Thyroid gland (tissue), 4 donors: ENCODE data around the gene ZIC5. TPM values are rescaled to one million over a fixed set of nuclear protein-coding genes. Genes with fewer than 3 reads are reported as not detected.

Source experiments
- DNase-seq, 2 donors: peaks; one replicate each; pipeline ENCODE4 v3.0.0-alpha.2; 2019
- H3K27ac ChIP-seq, 3 donors: fragments of 200-600 bp; sonication (generic); 1 replicate in 2 of 3; 2 replicates in 1 of 3; pipeline ENCODE4 v1.5.1; 2016 to 2019; ENCODE audit warnings: mild to moderate bottlenecking in 1 of 3, moderate library complexity in 1 of 3
- H3K27me3 ChIP-seq: fragments of 200-600 bp; sonication (generic); one replicate; pipeline ENCODE4 v1.5.1; 2019
- H3K36me3 ChIP-seq, 2 donors: fragments of 200-600 bp; sonication (generic); one replicate each; pipeline ENCODE4 v1.5.1; 2016 to 2019
- H3K4me1 ChIP-seq, 2 donors: fragments of 200-600 bp; sonication (generic); one replicate each; pipeline ENCODE4 v1.5.1; 2017 to 2019
- H3K4me3 ChIP-seq, 3 donors: fragments of 200-600 bp; sonication (generic); replicated peaks in 1 of 3; 1 replicate in 2 of 3; 2 replicates in 1 of 3; pipeline ENCODE4 v1.5.1; 2016; ENCODE audit warnings: mild to moderate bottlenecking in 1 of 3
- H3K9me3 ChIP-seq: fragments of 200-600 bp; sonication (generic); one replicate; pipeline ENCODE4 v1.5.1; 2017
- CTCF ChIP-seq, 6 experiments: fragments of 200-600 bp in 3 of 6; fragments of 450-650 bp in 3 of 6; sonication (generic) in 3 of 6; IDR thresholded peaks; one replicate each; pipeline ENCODE4 v1.5.1; 2016 to 2019; ENCODE audit warnings: antibody characterized with exemption in 6 of 6, mild to moderate bottlenecking in 2 of 6, inconsistent platforms in 1 of 6, moderate library complexity in 1 of 6
- POLR2A ChIP-seq, 2 donors: fragments of 450-650 bp; IDR thresholded peaks; one replicate each; pipeline ENCODE4 v1.6.1; 2017; ENCODE audit warnings: antibody characterized with exemption in 2 of 2, mild to moderate bottlenecking in 2 of 2, moderate library complexity in 1 of 2
- WGBS, 2 donors: methylation state at CpG; one replicate each; pipeline ENCODE4 v1.1.5; 2017; 5-methylcytosine and 5-hydroxymethylcytosine counted together
- intact Hi-C: fragments of 100-400 bp; cut with DNase I; formaldehyde crosslinking; loops from one replicate; pipeline ENCODE4 v1.15.1; 2023
- total RNA-seq, 4 donors: library from RNA; depleted of rRNA; stranded (reverse); fragments of >200 nt; gene quantifications; one replicate each; pipeline ENCODE4 v1.2.3, GENCODE V29; 2016

ZIC5 gene
- total RNA-seq, 4 donors from 2014 or later, result not detected

DNA sequence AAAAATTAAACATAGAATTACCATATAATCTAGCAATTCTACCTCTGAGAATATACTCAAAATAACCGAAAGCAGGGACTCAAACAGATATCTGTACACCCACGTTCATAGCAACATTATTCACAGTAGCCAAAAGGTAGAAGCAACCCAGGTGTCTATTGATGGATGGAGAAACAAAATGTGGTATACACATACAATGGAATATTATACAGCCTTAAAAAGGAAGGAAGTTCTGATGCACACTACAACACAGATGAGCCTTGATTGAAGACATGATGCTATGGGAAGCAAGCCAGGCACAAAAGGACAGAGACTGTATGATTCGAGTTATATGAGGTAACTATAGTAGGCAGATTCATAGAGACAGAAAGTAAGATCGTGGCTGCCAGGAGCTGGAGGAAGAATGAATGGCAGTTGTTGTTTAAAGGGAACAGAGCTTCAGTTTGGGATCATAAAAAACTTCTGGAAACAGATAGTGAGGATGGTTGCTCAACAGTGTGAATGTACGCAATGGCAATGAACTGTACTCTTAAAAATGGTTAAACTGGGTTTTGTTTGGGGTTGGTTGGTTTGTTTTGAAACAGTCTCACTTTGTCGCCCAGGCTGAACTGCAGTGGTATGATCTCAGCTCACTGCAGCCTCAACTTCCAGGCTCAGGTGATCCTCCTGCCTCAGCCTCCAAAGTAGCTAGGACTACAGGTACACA is 47.5 kb downstream of the ZIC5 start:
- H3K27me3 ChIP-seq, result no peaks in the 10 kb centered on the region
- WGBS, 2 donors, result 94 to 95% methylated on average over 6 of the region's 6 CpGs
- no peak overlapping the region for H3K4me3 ChIP-seq
- no peaks in the 10 kb centered on the region for H3K36me3 ChIP-seq
- H3K9me3 ChIP-seq, result no peaks in the 10 kb centered on the region
- no peak overlapping the region for H3K27ac ChIP-seq
- TF ChIP-seq CTCF (IDR thresholded peaks at IDR 0.05) (no peak), POLR2A (IDR thresholded peaks at IDR 0.05) (no peak)
- H3K4me1 ChIP-seq, result peaks cover 0 to 5% of the 10 kb centered on the region in 2 donors
- DNase-seq, result no peak
- intact Hi-C loops, result no loop called here

- 78 to 84% methylated on average over 18 to 19 of the region's 20 CpGs for WGBS, 2 donors
- H3K27me3 ChIP-seq, result no peaks in the 10 kb centered on the region
- DNase-seq, result no peak
- H3K4me1 ChIP-seq, result peaks cover 0 to 5% of the 10 kb centered on the region in 2 donors
- H3K9me3 ChIP-seq, result no peaks in the 10 kb centered on the region
- intact Hi-C loops, result no loop called here
- TF ChIP-seq POLR2A (IDR thresholded peaks at IDR 0.05) (no peak), CTCF (IDR thresholded peaks at IDR 0.05) (no peak)
- H3K4me3 ChIP-seq, result no peak overlapping the region
- no peaks in the 10 kb centered on the region for H3K36me3 ChIP-seq
- no peak overlapping the region for H3K27ac ChIP-seq
Observed at GRCh38 chr13:99922631-99923404, 48.7 kb downstream of the ZIC5 start.

DNA sequence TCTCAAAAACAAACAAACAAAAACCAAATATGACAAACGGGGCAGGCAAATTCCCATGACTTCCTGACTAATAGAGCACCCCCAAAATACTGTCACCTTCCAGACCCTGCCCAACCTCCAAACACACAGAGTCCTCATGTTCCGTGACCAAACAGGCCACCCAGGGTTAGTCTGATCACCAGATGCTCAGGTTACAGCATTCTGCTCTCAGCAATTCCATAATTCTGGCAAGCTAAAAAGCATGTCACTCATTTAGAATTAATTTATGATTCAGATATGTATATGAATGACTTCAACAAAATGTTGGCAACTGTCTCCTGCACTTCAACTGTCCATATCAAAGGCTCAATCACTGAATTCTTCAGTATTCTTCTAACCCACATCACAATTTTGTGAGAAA is 52.4 kb downstream of the ZIC5 start:
- no peaks in the 10 kb centered on the region for H3K36me3 ChIP-seq
- H3K27ac ChIP-seq, result no peak overlapping the region
- no peak overlapping the region for H3K4me3 ChIP-seq
- DNase-seq, result no peak
- TF ChIP-seq CTCF (IDR thresholded peaks at IDR 0.05) (no peak), POLR2A (IDR thresholded peaks at IDR 0.05) (no peak)
- no peaks in the 10 kb centered on the region for H3K4me1 ChIP-seq
- 63 to 70% methylated on average over 2 of the region's 2 CpGs for WGBS, 2 donors
- intact Hi-C loops, result loop anchor here (5.0 kb wide), 2 partner anchors 267 to 318 kb away; no protein-coding TSS in a partner anchor
- H3K9me3 ChIP-seq, result no peaks in the 10 kb centered on the region
- no peaks in the 10 kb centered on the region for H3K27me3 ChIP-seq

- Histone ChIP-seq H3K27ac (no peak overlapping the region), H3K36me3 (no peaks in the 10 kb centered on the region), H3K27me3 (no peaks in the 10 kb centered on the region), H3K4me3 (no peak overlapping the region), H3K4me1 (no peaks in the 10 kb centered on the region), H3K9me3 (no peaks in the 10 kb centered on the region)
- no peak for TF ChIP-seq POLR2A (IDR thresholded peaks at IDR 0.05)
- peak; percentile 38 to 99 (median 90) for TF ChIP-seq CTCF (IDR thresholded peaks at IDR 0.05)
- intact Hi-C loops, result loop anchor here (2.0 to 5.0 kb wide), 3 partner anchors 264 to 598 kb away; no protein-coding TSS in a partner anchor
- WGBS, 2 donors, result 49 to 51% methylated on average over 10 of the region's 10 CpGs
- DNase-seq, result peak in 1 of 2 donors; percentile 11
Observed at GRCh38 chr13:99916366-99917103, 55.0 kb downstream of the ZIC5 start.
